ENCODE measurements around the gene SHROOM2. TPM values are rescaled to one million over a fixed set of nuclear protein-coding genes. Genes with fewer than 3 reads are reported as not detected.
"Not testable (repeated sequence)": the region's sequence is repeated elsewhere in the genome, so short reads cannot be mapped to it uniquely, and the experiment has no call there.

SHROOM2 gene
- total RNA-seq, 2 experiments from 2014 or later, result not detected

DNA sequence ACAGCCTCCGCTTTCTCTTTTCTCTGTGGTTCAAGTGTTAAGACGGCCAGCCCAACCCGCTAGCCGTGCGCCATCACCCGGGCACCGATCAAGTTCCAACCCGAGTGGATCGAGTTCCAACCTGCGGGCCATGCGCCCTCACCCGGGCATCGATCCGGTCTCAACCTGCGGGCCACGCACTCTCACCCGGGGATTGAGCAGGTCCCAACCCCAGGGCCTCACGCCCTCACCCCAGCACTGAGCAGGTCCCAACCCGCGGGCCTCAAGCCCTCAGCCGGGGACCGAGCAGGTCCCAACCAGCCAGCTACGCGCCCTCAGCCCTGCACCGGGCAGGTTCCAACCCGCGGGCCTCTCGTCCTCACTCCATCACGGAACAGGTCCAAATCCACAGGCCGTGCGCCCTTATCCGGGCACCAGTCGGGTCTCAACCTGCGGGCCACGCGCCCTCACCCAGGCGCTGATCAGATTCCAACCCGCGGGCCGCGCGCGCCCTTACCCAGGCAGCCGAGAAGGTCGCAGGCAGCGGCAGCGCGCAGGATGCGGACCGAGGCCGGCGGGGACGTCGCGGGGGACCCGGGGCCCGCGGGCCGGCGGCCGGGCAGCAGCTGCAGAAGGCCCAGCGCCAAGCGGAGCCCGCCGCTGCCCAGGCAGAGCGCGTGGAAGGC is 21.0 kb upstream of the SHROOM2 start:
- Mint-ChIP-seq H3K4me3 (no peak overlapping the region), H3K9me3 (no peaks in the 10 kb centered on the region), H3K27me3 (peaks cover 16% of the 10 kb centered on the region), H3K36me3 (ENCODE audit: low read depth) (no peaks in the 10 kb centered on the region), H3K4me1 (no peaks in the 10 kb centered on the region), H3K27ac (no peak overlapping the region)
- DNase-seq, result no peak
- POLR2A ChIA-PET, result no interaction called here
- CTCF ChIA-PET, result no interaction called here

DNA sequence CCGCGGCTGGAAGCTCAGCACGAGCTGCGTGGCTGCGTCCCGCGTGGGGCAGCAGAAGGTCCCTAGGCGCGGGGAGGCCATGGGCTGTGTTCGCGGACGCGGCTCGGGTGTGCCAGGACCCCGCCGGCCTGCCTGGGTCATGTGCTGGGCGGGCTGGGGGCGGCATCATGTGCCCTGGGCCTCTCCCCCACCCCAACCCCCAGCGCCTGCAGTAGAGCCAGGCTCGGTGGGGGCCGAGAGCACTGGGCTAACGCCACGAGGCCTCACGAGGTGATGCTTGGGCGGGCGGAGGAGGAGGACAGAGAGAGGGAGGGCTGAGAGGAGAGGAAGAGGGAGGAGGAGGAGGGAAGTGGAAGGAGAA is 20.5 kb upstream of the SHROOM2 start, which contains the start of gene GPR143:
GPR143 (minus strand) TSS at position 111 of the 361 bp plus-strand sequence; CDS start at position 81, 30 bp downstream.
- H3K36me3 Mint-ChIP-seq (ENCODE audit: low read depth), result no peaks in the 10 kb centered on the region
- CTCF ChIA-PET, result no interaction called here
- no peaks in the 10 kb centered on the region for H3K9me3 Mint-ChIP-seq
- H3K27me3 Mint-ChIP-seq, result peaks cover 16% of the 10 kb centered on the region
- H3K4me3 Mint-ChIP-seq, result no peak within 1 kb of the TSS
- POLR2A ChIA-PET, result no interaction called here
- H3K27ac Mint-ChIP-seq, result no peak within 1 kb of the TSS
- no peaks in the 10 kb centered on the region for H3K4me1 Mint-ChIP-seq
- no peak for DNase-seq

GRCh38 chrX:9767375-9767774 is 18.9 kb upstream of the SHROOM2 start:
- CTCF ChIA-PET, result interaction anchor here (0.7 kb wide), 1 partner anchor 90 kb away, joined by 3 read pairs; no protein-coding TSS in a partner anchor
- no peak overlapping the region for H3K4me3 Mint-ChIP-seq
- no peaks in the 10 kb centered on the region for H3K9me3 Mint-ChIP-seq
- H3K4me1 Mint-ChIP-seq, result no peaks in the 10 kb centered on the region
- H3K36me3 Mint-ChIP-seq (ENCODE audit: low read depth), result no peaks in the 10 kb centered on the region
- peaks cover 15% of the 10 kb centered on the region for H3K27me3 Mint-ChIP-seq
- POLR2A ChIA-PET, result no interaction called here
- DNase-seq, result no peak
- no peak overlapping the region for H3K27ac Mint-ChIP-seq

GRCh38 chrX:9768321-9768839 is 17.8 kb upstream of the SHROOM2 start:
- H3K36me3 Mint-ChIP-seq (ENCODE audit: low read depth); CTCF ChIA-PET; H3K9me3 Mint-ChIP-seq; POLR2A ChIA-PET; H3K4me3 Mint-ChIP-seq; H3K27ac Mint-ChIP-seq; DNase-seq; H3K4me1 Mint-ChIP-seq: not testable (repeated sequence)
- H3K27me3 Mint-ChIP-seq, result peaks cover 12% of the 10 kb centered on the region

DNA sequence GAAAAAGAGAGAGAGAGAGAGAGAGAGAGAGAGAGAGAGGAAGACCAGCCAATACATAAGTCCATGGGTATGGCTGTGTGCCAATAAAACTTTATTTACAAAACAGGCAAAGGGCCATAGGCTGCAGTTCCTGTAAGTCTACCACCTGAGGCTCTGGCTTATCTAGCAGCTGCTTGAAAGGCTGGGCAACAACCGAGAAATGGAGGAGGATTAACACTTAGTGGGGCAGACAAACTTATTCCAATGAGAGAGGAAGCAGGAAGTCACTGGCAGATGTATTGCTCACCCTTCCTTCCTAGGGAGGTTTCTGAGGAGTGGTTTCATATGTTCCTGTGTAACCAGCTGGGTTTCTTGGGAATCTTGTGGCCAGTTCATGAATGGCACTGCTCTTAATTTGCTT is 15.9 kb upstream of the SHROOM2 start:
- Mint-ChIP-seq H3K27ac (no peak overlapping the region), H3K9me3 (no peaks in the 10 kb centered on the region)
- CTCF ChIA-PET, result no interaction called here

GRCh38 chrX:9772943-9773342 is 13.3 kb upstream of the SHROOM2 start:
- no peak overlapping the region for H3K4me3 Mint-ChIP-seq
- no peak overlapping the region for H3K27ac Mint-ChIP-seq
- no peaks in the 10 kb centered on the region for H3K9me3 Mint-ChIP-seq
- ChIA-PET POLR2A (no interaction called here), CTCF (no interaction called here)
- peaks cover 18% of the 10 kb centered on the region for H3K27me3 Mint-ChIP-seq
- no peaks in the 10 kb centered on the region for H3K36me3 Mint-ChIP-seq (ENCODE audit: low read depth)
- no peak for DNase-seq
- H3K4me1 Mint-ChIP-seq, result no peaks in the 10 kb centered on the region

More for the DNA sequence above, 15.9 kb upstream of the SHROOM2 start:
- Mint-ChIP-seq H3K4me1 (no peaks in the 10 kb centered on the region), H3K27me3 (peaks cover 12% of the 10 kb centered on the region), H3K4me3 (no peak overlapping the region), H3K36me3 (ENCODE audit: low read depth) (no peaks in the 10 kb centered on the region)
- POLR2A ChIA-PET, result no interaction called here
- DNase-seq, result no peak

DNA sequence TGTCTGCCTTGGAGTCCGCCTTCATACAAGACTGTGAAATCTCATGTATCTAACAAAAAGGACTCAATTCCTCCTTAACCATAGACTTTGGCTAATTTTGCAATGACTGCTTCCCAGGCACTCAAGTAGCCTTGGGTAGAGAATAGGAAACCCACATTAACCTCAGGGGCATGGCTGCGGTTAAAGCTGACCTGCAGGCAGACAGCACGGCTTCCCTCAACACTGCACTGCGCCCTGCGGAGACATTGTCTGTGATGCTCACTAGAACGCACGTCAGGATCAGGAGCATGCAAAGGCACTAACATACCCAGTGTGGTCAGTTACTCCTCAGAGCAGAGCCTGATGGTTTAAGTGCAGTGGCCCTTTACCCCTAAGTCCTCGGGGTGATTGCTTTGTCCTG is 10.3 kb upstream of the SHROOM2 start:
- POLR2A ChIA-PET, result no interaction called here

DNA sequence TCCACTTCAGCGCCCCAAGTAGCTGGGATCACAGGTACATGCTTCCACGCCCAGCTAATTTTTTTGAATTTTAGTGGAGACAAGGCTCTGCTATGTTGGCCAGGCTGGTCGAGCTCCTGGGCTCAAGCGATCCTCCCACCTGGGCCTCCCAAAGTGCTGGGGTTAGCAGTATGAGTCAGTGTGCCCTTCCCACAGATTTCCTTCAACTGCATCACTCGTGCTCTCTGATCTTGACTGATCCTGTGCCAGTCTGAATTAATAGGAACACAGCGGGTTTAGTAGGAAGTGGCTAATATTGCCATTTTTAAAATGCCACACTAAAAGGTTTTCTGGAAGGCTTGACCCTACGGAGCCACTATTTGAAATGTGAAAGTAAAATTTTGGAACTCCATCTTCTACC is 4.3 kb upstream of the SHROOM2 start:
- Mint-ChIP-seq H3K4me1 (no peaks in the 10 kb centered on the region), H3K27ac (no peak overlapping the region), H3K4me3 (no peak overlapping the region), H3K36me3 (ENCODE audit: low read depth) (no peaks in the 10 kb centered on the region), H3K9me3 (no peaks in the 10 kb centered on the region), H3K27me3 (peaks cover 23% of the 10 kb centered on the region)
- no peak for DNase-seq
- ChIA-PET POLR2A (no interaction called here), CTCF (no interaction called here)

More for the DNA sequence above, 10.3 kb upstream of the SHROOM2 start:
- CTCF ChIA-PET, result no interaction called here
- H3K4me3 Mint-ChIP-seq, result no peak overlapping the region
- no peaks in the 10 kb centered on the region for H3K9me3 Mint-ChIP-seq
- peaks cover 21% of the 10 kb centered on the region for H3K27me3 Mint-ChIP-seq
- no peak overlapping the region for H3K27ac Mint-ChIP-seq
- no peaks in the 10 kb centered on the region for H3K36me3 Mint-ChIP-seq (ENCODE audit: low read depth)
- no peak for DNase-seq
- no peaks in the 10 kb centered on the region for H3K4me1 Mint-ChIP-seq

DNA sequence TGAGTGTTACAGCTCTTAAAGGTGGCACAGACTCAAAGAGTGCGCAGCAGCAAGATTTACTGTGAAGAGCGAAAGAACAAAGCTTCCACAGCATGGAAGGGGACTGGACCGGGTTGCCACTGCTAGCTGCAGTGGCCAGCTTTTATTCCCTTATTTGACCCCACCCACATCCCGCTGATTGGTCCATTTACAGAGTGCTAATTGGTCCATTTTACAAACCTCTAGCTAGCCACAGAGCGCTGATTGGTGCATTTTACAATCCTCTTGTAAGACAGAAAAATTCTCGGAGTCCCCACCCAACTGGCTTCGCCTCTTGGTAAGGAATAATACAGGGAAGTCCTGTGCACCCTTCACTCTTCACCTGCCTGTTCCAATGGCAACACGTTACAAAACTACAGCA is 1.9 kb upstream of the SHROOM2 start:
- Mint-ChIP-seq H3K9me3 (no peaks in the 10 kb centered on the region), H3K36me3 (ENCODE audit: low read depth) (no peaks in the 10 kb centered on the region), H3K27me3 (peaks cover 40% of the 10 kb centered on the region), H3K4me1 (no peaks in the 10 kb centered on the region), H3K27ac (no peak overlapping the region), H3K4me3 (no peak overlapping the region)
- ChIA-PET POLR2A (no interaction called here), CTCF (no interaction called here)
- no peak for DNase-seq

GRCh38 chrX:9785254-9785943 is 830 bp upstream of the SHROOM2 start:
- ChIA-PET POLR2A (no interaction called here), CTCF (no interaction called here)
- no peak for DNase-seq
- Mint-ChIP-seq H3K4me3 (no peak overlapping the region), H3K27ac (no peak overlapping the region), H3K27me3 (peaks cover 40% of the 10 kb centered on the region), H3K9me3 (no peaks in the 10 kb centered on the region), H3K4me1 (no peaks in the 10 kb centered on the region), H3K36me3 (ENCODE audit: low read depth) (no peaks in the 10 kb centered on the region)

GRCh38 chrX:9786798-9787635 is 788 bp downstream of the SHROOM2 start:
- no peak overlapping the region for H3K4me3 Mint-ChIP-seq
- CTCF ChIA-PET, result no interaction called here
- peaks cover 43% of the 10 kb centered on the region for H3K27me3 Mint-ChIP-seq
- no peak for DNase-seq
- H3K27ac Mint-ChIP-seq, result no peak overlapping the region
- H3K9me3 Mint-ChIP-seq, result no peaks in the 10 kb centered on the region
- POLR2A ChIA-PET, result no interaction called here
- no peaks in the 10 kb centered on the region for H3K36me3 Mint-ChIP-seq (ENCODE audit: low read depth)
- no peaks in the 10 kb centered on the region for H3K4me1 Mint-ChIP-seq

DNA sequence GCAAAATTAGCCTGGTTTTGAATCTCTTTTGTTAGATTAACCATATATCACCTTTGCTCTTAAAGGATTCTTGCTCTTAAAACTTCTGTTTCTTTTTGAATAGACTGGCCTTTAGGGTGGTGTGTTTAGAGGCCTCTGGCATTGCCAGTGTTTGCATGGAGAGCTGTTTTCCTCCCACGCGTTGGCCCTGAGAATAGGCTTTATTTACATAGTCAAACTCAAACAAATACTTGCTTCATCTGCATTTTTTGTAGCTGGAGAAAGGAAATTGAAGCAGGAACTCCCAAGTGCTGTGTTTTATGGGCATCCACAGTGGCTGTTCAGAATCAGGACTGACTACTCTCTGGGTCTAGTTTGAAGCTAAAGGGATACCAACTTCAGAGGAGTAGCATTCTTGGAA is 2.7 kb downstream of the SHROOM2 start:
- Mint-ChIP-seq H3K36me3 (ENCODE audit: low read depth) (no peaks in the 10 kb centered on the region), H3K27me3 (peaks cover 34% of the 10 kb centered on the region), H3K27ac (no peak overlapping the region), H3K4me1 (no peaks in the 10 kb centered on the region), H3K9me3 (no peaks in the 10 kb centered on the region), H3K4me3 (no peak overlapping the region)
- DNase-seq, result no peak
- CTCF ChIA-PET, result no interaction called here
- POLR2A ChIA-PET, result no interaction called here

DNA sequence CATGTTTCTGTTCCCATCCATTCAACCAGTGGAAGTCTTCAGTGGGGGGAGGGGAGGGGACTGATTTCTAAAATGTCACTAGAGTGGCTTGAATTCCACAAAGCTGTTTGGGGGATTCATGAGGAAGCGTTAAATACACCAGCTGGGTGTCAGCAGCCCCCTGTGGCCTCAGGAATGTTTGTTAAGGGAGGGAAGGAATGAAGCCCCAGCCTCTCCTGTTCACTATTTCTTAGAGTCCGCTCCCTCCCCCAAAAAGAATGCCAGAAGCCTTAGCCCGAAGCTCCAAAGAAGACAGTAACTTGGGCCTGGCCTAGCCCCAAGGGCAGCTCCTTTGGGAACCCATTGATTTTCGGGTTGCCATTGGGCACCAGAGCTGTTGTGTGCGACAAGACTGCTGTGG is 3.3 kb downstream of the SHROOM2 start:
- peaks cover 31% of the 10 kb centered on the region for H3K27me3 Mint-ChIP-seq
- no peak overlapping the region for H3K27ac Mint-ChIP-seq
- POLR2A ChIA-PET, result no interaction called here

More for the DNA sequence above, 3.3 kb downstream of the SHROOM2 start:
- DNase-seq, result no peak
- H3K4me3 Mint-ChIP-seq, result no peak overlapping the region
- CTCF ChIA-PET, result no interaction called here
- no peaks in the 10 kb centered on the region for H3K4me1 Mint-ChIP-seq
- H3K36me3 Mint-ChIP-seq (ENCODE audit: low read depth), result no peaks in the 10 kb centered on the region
- H3K9me3 Mint-ChIP-seq, result no peaks in the 10 kb centered on the region
